HCT116 (cell line): ENCODE measurements around the gene EPS15. TPM values are rescaled to one million over a fixed set of nuclear protein-coding genes. Genes with fewer than 3 reads are reported as not detected.

Experiments
- ATAC-seq: fragments of 200-7000 bp; cut with Tn5 transposase; 2 replicates; pipeline ENCODE4 v1.9.1; 2020; ENCODE audit warnings: mild to moderate bottlenecking, moderate library complexity
- BruUV-seq: library from RNA; stranded (reverse); fragments of 400-500 nt; replicated peaks from 2 replicates; lab custom pipeline; 2021; lab: Mats Ljungman, UMichigan
- CTCF ChIA-PET: fragments of 300-600 bp; sonication (Branson Sonifier 250); formaldehyde crosslinking; loops from one replicate; lab custom pipeline; 2021; ENCODE audit warnings: antibody characterized with exemption; lab: Charles Lee
- POLR2A ChIA-PET: fragments of 300-600, 350-600 bp; sonication (Branson Sonifier 250); formaldehyde crosslinking; loops from one replicate; lab custom pipeline; 2021; ENCODE audit warnings: antibody characterized with exemption; lab: Charles Lee
- RAD21 ChIA-PET, 2 experiments: fragments of 300-600 bp; sonication (Branson Sonifier 250); formaldehyde crosslinking; loops; one replicate each; lab custom pipeline; 2023; ENCODE audit warnings: low total read pairs in 2 of 2; ENCODE audit not compliant: uncharacterized antibody in 2 of 2, unreplicated experiment in 2 of 2, low non-redundant PET in 1 of 2; lab: Charles Lee
- DNase-seq: peaks from one replicate; pipeline ENCODE4 v3.0.0-alpha.2; 2010; ENCODE audit warnings: low read depth, low spot score
- H2AFZ ChIP-seq: fragments of 200-600 bp; shearing (Covaris generic), sonication (generic); 2 replicates; pipeline ENCODE4 v1.6.1; 2017; ENCODE audit warnings: low read depth, mixed run types, mixed read lengths, antibody characterized with exemption, low read length; ENCODE audit not compliant: poor library complexity, severe bottlenecking
- H3K27ac ChIP-seq: 2 replicates; pipeline ENCODE4 v1.5.1; 2012; ENCODE audit warnings: low read depth, low read length
- H3K27me3 ChIP-seq: fragments of 200-600 bp; sonication (generic); 2 replicates; pipeline ENCODE4 v1.6.1; 2016; ENCODE audit warnings: mixed run types, low read length, mixed read lengths; ENCODE audit not compliant: insufficient read depth
- H3K36me3 ChIP-seq, 2 experiments: fragments of 200-500 bp in 1 of 2; fragments of 200-600 bp in 1 of 2; sonication (Bioruptor generic) in 1 of 2; sonication (generic) in 1 of 2; 2 replicates each; pipeline versions ENCODE4 v1.5.1 to v1.6.1; 2014 to 2016; ENCODE audit warnings: low read length in 2 of 2, inconsistent platforms in 1 of 2, mixed read lengths in 1 of 2, mixed run types in 1 of 2; ENCODE audit not compliant: insufficient read depth in 2 of 2, control insufficient read depth in 1 of 2
- H3K4me1 ChIP-seq, 2 experiments: fragments of 200-600 bp in 1 of 2; sonication (generic) in 1 of 2; 2 replicates each; pipeline versions ENCODE4 v1.5.1 to v1.6.1; 2012 to 2017; ENCODE audit warnings: low read length in 2 of 2, inconsistent platforms in 1 of 2, mild to moderate bottlenecking in 1 of 2, mixed read lengths in 1 of 2, mixed run types in 1 of 2, moderate library complexity in 1 of 2; ENCODE audit not compliant: insufficient read depth in 2 of 2, control insufficient read depth in 1 of 2
- H3K4me2 ChIP-seq: fragments of 200-600 bp; sonication (generic); 2 replicates; pipeline ENCODE4 v1.6.1; 2017; ENCODE audit warnings: mixed run types, low read length, mixed read lengths
- H3K4me3 ChIP-seq, 2 experiments: fragments of 200-600 bp in 1 of 2; sonication (generic) in 1 of 2; replicated peaks in 1 of 2; 2 replicates each; pipeline ENCODE4 v1.5.1; 2011 to 2016; ENCODE audit warnings: low read length in 2 of 2, control low read depth in 1 of 2, low read depth in 1 of 2, mild to moderate bottlenecking in 1 of 2, mixed read lengths in 1 of 2, mixed run types in 1 of 2
- H3K79me2 ChIP-seq: fragments of 200-600 bp; sonication (generic); 2 replicates; pipeline ENCODE4 v1.6.1; 2017; ENCODE audit warnings: mild to moderate bottlenecking, mixed run types, low read length, moderate library complexity, mixed read lengths; ENCODE audit not compliant: insufficient read depth
- H3K9ac ChIP-seq: fragments of 200-600 bp; sonication (generic); 2 replicates; pipeline ENCODE4 v1.6.1; 2016; ENCODE audit warnings: low read length, mixed read lengths
- H3K9me2 ChIP-seq: fragments of 200-600 bp; sonication (generic), shearing (Covaris generic); 2 replicates; pipeline ENCODE4 v1.6.1; 2017; ENCODE audit warnings: mixed run types, mild to moderate bottlenecking, moderate library complexity; ENCODE audit not compliant: insufficient read depth
- H3K9me3 ChIP-seq, 2 experiments: fragments of 200-500 bp in 1 of 2; fragments of 200-600 bp in 1 of 2; sonication (Bioruptor generic) in 1 of 2; sonication (generic) in 1 of 2; 2 replicates each; pipeline ENCODE4 v1.6.1; 2014 to 2017; ENCODE audit warnings: low read length in 2 of 2, mixed read lengths in 2 of 2, inconsistent platforms in 1 of 2, low read depth in 1 of 2, mild to moderate bottlenecking in 1 of 2, mixed run types in 1 of 2, moderate library complexity in 1 of 2; ENCODE audit not compliant: control insufficient read depth in 1 of 2, insufficient read depth in 1 of 2
- H4K20me1 ChIP-seq: fragments of 200-600 bp; sonication (generic), shearing (Covaris generic); 2 replicates; pipeline ENCODE4 v1.6.1; 2017; ENCODE audit warnings: mixed run types, mild to moderate bottlenecking, moderate library complexity; ENCODE audit not compliant: insufficient read depth
- CBX3 ChIP-seq: IDR thresholded peaks from 2 replicates; pipeline ENCODE4 v1.6.1; 2012; ENCODE audit warnings: low read depth
- CEBPB ChIP-seq: IDR thresholded peaks from 2 replicates; pipeline ENCODE4 v1.6.1; 2012; ENCODE audit warnings: low read depth
- CTCF ChIP-seq, 3 experiments: fragments of 200-600 bp in 1 of 3; sonication (generic) in 1 of 3; IDR thresholded peaks in 2 of 3; conservative IDR thresholded peaks in 1 of 3; 2 replicates each; pipeline ENCODE4 v1.5.1; 2012 to 2017; ENCODE audit warnings: low read depth in 2 of 3, low read length in 2 of 3, antibody characterized with exemption in 1 of 3, borderline replicate concordance in 1 of 3, control low read depth in 1 of 3, mild to moderate bottlenecking in 1 of 3, mixed read lengths in 1 of 3, mixed run types in 1 of 3, moderate library complexity in 1 of 3; ENCODE audit not compliant: insufficient read depth in 1 of 3
- EGR1 ChIP-seq: IDR thresholded peaks from 2 replicates; pipeline ENCODE4 v1.6.1; 2012; ENCODE audit warnings: low read depth
- EZH2 ChIP-seq: fragments of 200-600 bp; sonication (generic); IDR thresholded peaks from 2 replicates; pipeline ENCODE4 v1.6.1; 2017; ENCODE audit warnings: antibody characterized with exemption, mixed run types
- EZH2phosphoT487 ChIP-seq: fragments of 200-600 bp; IDR thresholded peaks from 2 replicates; pipeline ENCODE4 v1.6.1; 2018; ENCODE audit warnings: antibody characterized with exemption, borderline replicate concordance
- JUND ChIP-seq: IDR thresholded peaks from 2 replicates; pipeline ENCODE4 v1.6.1; 2012
- MAX ChIP-seq: IDR thresholded peaks from 2 replicates; pipeline ENCODE4 v1.6.1; 2012
- POLR2A ChIP-seq: IDR thresholded peaks from 2 replicates; pipeline ENCODE4 v1.7.0; 2011; ENCODE audit warnings: borderline replicate concordance; ENCODE audit not compliant: insufficient read depth, insufficient read length; ENCODE audit errors: extremely low read depth
- RAD21 ChIP-seq: IDR thresholded peaks from 2 replicates; pipeline ENCODE4 v1.6.1; 2012; ENCODE audit warnings: low read depth, mild to moderate bottlenecking
- SRF ChIP-seq: IDR thresholded peaks from 2 replicates; pipeline ENCODE4 v1.6.1; 2012; ENCODE audit warnings: low read depth
- ZFX ChIP-seq: fragments of 450-650 bp; IDR thresholded peaks from 2 replicates; pipeline ENCODE4 v1.6.1; 2017
- ZNF274 ChIP-seq: fragments of 200-500 bp; sonication (Bioruptor generic); IDR thresholded peaks from 2 replicates; pipeline ENCODE4 v1.6.1; 2014; ENCODE audit warnings: mild to moderate bottlenecking, low read depth, low read length, inconsistent platforms
- intact Hi-C: fragments of 100-400 bp; cut with micrococcal nuclease; formaldehyde crosslinking; loops from 2 replicates; pipeline ENCODE4 v1.10.0; 2022
- total RNA-seq: library from RNA; stranded (reverse); gene quantifications from one replicate; pipeline ENCODE4 v1.2.1, GENCODE V29; 2021; ENCODE audit not compliant: unreplicated experiment
- TF ChIP-seq, protein P1 (sequence below): IDR thresholded peaks from 2 replicates; pipeline ENCODE4 v1.6.1; 2012; ENCODE audit warnings: low read depth

EPS15 gene
- total RNA-seq, 1 experiment from 2014 or later: 41.2 TPM

DNA sequence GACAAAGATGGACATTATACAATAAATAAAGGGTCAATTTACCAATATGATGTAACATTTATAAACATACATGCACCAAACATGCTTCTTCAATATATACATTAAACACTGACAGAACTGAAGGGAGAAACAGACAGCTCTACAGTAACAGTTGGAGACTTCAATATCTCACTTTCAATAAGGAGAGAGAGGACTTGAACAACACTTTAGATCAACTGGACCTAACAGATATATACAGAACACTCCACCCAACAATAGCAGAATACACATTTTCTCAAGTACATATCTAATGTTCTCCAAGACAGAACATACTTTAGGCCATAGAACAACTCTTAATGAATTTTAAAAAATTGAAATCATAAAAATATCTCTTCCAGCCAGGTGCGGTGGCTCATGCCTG lies 138.1 kb downstream of the EPS15 start:
- H3K9me3 ChIP-seq: no peaks in the 10 kb centered on the region
- H3K36me3 ChIP-seq: no peaks in the 10 kb centered on the region
- no peaks in the 10 kb centered on the region for H3K27me3 ChIP-seq
- no peaks in the 10 kb centered on the region for H3K9me2 ChIP-seq
- RAD21 ChIA-PET: no interaction called here
- ATAC-seq (no peak), DNase-seq (no peak)
- TF ChIP-seq ZNF274 (no peak), JUND (no peak), CBX3 (no peak)
- intact Hi-C loops: no loop called here
- H3K4me2 ChIP-seq: no peak overlapping the region
- BruUV-seq: no TSS peak
- 0 out of 4 replicates have a peak, but pooled peaks cover 0 to 3% of the 10 kb centered on the region in 2 experiments for H3K4me1 ChIP-seq
- H3K27ac ChIP-seq: no peak overlapping the region
- no peaks in the 10 kb centered on the region for H3K79me2 ChIP-seq
- POLR2A ChIA-PET: no interaction called here
- CTCF ChIA-PET: no interaction called here
- no peak overlapping the region for H2AFZ ChIP-seq
- H3K9ac ChIP-seq: no peak overlapping the region
- no peaks in the 10 kb centered on the region for H4K20me1 ChIP-seq
- H3K4me3 ChIP-seq: no peak overlapping the region

DNA sequence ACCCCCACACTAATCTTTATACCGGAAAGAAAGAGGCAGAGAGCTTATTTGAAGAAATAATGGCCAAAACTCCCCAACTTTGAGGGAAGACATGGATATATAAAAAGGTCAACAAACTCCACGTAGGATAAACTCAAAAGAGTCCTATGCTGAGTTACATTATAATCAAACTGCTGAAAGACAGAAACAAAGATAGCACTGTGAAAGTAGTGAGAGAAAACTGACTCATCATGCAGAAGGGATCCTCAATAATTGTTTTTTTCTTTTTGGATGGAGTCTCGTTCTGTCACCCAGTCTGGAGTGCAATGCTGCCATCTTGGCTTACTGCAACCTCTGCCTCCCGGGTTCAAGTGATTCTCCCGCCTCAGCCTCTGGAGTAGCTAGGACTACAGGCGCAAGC lies 140.2 kb downstream of the EPS15 start:
- Histone ChIP-seq H4K20me1 (no peaks in the 10 kb centered on the region), H3K36me3 (no peaks in the 10 kb centered on the region), H3K9me3 (no peaks in the 10 kb centered on the region), H3K9ac (no peak overlapping the region), H3K27ac (no peak overlapping the region), H3K79me2 (no peaks in the 10 kb centered on the region), H3K4me1 (0 out of 4 replicates have a peak, but pooled peaks cover 0 to 3% of the 10 kb centered on the region in 2 experiments), H3K27me3 (no peaks in the 10 kb centered on the region), H3K9me2 (no peaks in the 10 kb centered on the region), H3K4me2 (no peak overlapping the region), H2AFZ (no peak overlapping the region), H3K4me3 (no peak overlapping the region)
- intact Hi-C loops: no loop called here
- CTCF ChIA-PET: no interaction called here
- no peak for DNase-seq
- ATAC-seq: no peak
- BruUV-seq: no TSS peak
- RAD21 ChIA-PET: no interaction called here
- POLR2A ChIA-PET: no interaction called here
- TF ChIP-seq POLR2A (no peak), RAD21 (no peak), EZH2 (no peak), CTCF (IDR thresholded peaks at IDR 0.05 in 2 of 3, conservative IDR thresholded peaks at IDR 0.05 in 1 of 3; ENCODE audit: borderline replicate concordance in 1 of 3, insufficient read depth in 1 of 3, low read depth in 2 of 3, low read length in 2 of 3) (no peak), ZFX (no peak), CEBPB (no peak), JUND (no peak), EZH2phosphoT487 (no peak), CBX3 (no peak), MAX (no peak), EGR1 (no peak), SRF (no peak)
- TF ChIP-seq, protein P1, sequence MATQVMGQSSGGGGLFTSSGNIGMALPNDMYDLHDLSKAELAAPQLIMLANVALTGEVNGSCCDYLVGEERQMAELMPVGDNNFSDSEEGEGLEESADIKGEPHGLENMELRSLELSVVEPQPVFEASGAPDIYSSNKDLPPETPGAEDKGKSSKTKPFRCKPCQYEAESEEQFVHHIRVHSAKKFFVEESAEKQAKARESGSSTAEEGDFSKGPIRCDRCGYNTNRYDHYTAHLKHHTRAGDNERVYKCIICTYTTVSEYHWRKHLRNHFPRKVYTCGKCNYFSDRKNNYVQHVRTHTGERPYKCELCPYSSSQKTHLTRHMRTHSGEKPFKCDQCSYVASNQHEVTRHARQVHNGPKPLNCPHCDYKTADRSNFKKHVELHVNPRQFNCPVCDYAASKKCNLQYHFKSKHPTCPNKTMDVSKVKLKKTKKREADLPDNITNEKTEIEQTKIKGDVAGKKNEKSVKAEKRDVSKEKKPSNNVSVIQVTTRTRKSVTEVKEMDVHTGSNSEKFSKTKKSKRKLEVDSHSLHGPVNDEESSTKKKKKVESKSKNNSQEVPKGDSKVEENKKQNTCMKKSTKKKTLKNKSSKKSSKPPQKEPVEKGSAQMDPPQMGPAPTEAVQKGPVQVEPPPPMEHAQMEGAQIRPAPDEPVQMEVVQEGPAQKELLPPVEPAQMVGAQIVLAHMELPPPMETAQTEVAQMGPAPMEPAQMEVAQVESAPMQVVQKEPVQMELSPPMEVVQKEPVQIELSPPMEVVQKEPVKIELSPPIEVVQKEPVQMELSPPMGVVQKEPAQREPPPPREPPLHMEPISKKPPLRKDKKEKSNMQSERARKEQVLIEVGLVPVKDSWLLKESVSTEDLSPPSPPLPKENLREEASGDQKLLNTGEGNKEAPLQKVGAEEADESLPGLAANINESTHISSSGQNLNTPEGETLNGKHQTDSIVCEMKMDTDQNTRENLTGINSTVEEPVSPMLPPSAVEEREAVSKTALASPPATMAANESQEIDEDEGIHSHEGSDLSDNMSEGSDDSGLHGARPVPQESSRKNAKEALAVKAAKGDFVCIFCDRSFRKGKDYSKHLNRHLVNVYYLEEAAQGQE: no peak
